Lower leg skin (tissue), 4 donors: Measurements from ENCODE around the gene SLCO1B3. TPM values are rescaled to one million over a fixed set of nuclear protein-coding genes. Genes with fewer than 3 reads are reported as not detected.

Source experiments
- DNase-seq, 2 donors: peaks; one replicate each; pipeline ENCODE4 v3.0.0-alpha.2; 2019; ENCODE audit warnings: low spot score in 2 of 2
- H3K4me3 ChIP-seq: fragments of 200-600 bp; sonication (generic); 2 replicates; pipeline ENCODE4 v1.5.1; 2017; ENCODE audit warnings: mild to moderate bottlenecking, low read depth; ENCODE audit not compliant: poor library complexity, severe bottlenecking
- CTCF ChIP-seq, 3 donors: fragments of 450-650 bp; IDR thresholded peaks; one replicate each; pipeline ENCODE4 v1.5.1; 2016; ENCODE audit warnings: antibody characterized with exemption in 3 of 3, mild to moderate bottlenecking in 3 of 3, moderate library complexity in 2 of 3
- POLR2A ChIP-seq, 2 donors: fragments of 450-650 bp; IDR thresholded peaks; one replicate each; pipeline ENCODE4 v1.6.1; 2016 to 2017; ENCODE audit warnings: antibody characterized with exemption in 2 of 2, mild to moderate bottlenecking in 1 of 2, moderate library complexity in 1 of 2
- WGBS, 2 donors: methylation state at CpG; one replicate each; pipeline ENCODE4 v1.1.5; 2018; 5-methylcytosine and 5-hydroxymethylcytosine counted together
- intact Hi-C: fragments of 100-400 bp; cut with DNase I; formaldehyde crosslinking; loops from one replicate; pipeline ENCODE4 v1.15.0; 2023; ENCODE audit warnings: low total_unique reads
- total RNA-seq, 4 donors: library from RNA; depleted of rRNA; stranded (reverse); fragments of >200 nt; gene quantifications; one replicate each; pipeline ENCODE4 v1.1.0, GENCODE V29; 2016

SLCO1B3 gene
- total RNA-seq, 4 donors from 2014 or later, result not detected

DNA sequence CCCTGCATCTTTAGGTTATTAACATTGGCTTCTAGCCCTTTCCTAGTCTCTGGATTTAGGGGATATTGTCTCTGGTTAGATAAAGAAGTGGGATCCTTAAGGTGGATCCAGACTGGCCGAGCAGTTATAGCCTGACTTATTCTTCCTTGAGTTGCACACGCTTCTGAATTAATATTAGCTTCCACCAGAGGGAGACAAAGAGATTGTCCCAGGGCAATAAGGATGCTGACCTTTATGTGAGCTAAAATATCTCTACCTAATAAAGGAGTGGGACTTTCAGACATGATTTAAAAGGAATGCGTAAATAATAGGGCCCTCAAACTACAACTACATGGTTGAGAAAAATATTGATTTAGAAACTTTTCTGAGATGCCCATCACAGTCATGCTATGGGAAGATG, 139.7 kb downstream of the SLCO1B3 start:
- DNase-seq, result no peak
- no peak overlapping the region for H3K4me3 ChIP-seq
- intact Hi-C loops, result no loop called here
- no peak for TF ChIP-seq POLR2A (IDR thresholded peaks at IDR 0.05)
- TF ChIP-seq CTCF (IDR thresholded peaks at IDR 0.05), result no peak
- WGBS, 2 donors, result 70 to 74% methylated on average over 3 of the region's 3 CpGs

GRCh38 chr12:20963303-20963702, 152.8 kb downstream of the SLCO1B3 start:
- TF ChIP-seq POLR2A (IDR thresholded peaks at IDR 0.05) (no peak), CTCF (IDR thresholded peaks at IDR 0.05) (no peak)
- intact Hi-C loops, result no loop called here
- DNase-seq, result no peak
- WGBS, 2 donors, result 74 to 75% methylated on average over 2 of the region's 2 CpGs
- H3K4me3 ChIP-seq, result no peak overlapping the region

- WGBS, 2 donors, result 58 to 72% methylated on average over 4 of the region's 4 CpGs
- no peak for DNase-seq
- intact Hi-C loops, result no loop called here
- TF ChIP-seq CTCF (IDR thresholded peaks at IDR 0.05), result no peak
- TF ChIP-seq POLR2A (IDR thresholded peaks at IDR 0.05), result no peak
- H3K4me3 ChIP-seq, result no peak overlapping the region
These were observed 153.3 kb downstream of the SLCO1B3 start for GRCh38 chr12:20963762-20964161.

Other genes starting within 250 kb of the SLCO1B3 start
- gene SLCO1C1, start 115.4 kb upstream of the SLCO1B3 start, total RNA-seq, result not detected